ENCODE data around the gene EGLN2. TPM values are rescaled to one million over a fixed set of nuclear protein-coding genes. Genes with fewer than 3 reads are reported as not detected.

EGLN2 gene
- total RNA-seq, 1 experiment from 2014 or later = 131 TPM

- no peak overlapping the region for H3K27ac ChIP-seq (ENCODE audit: insufficient read length, low read depth, low read length)
- H3K4ac ChIP-seq (ENCODE audit: low read depth, low read length) = no peak overlapping the region
- H4K20me1 ChIP-seq (ENCODE audit: control insufficient read depth, insufficient read depth, insufficient read length) = no peaks in the 10 kb centered on the region
- no peaks in the 10 kb centered on the region for H3K9me3 ChIP-seq (ENCODE audit: control insufficient read depth, low read depth, low read length)
- Mint-ChIP-seq H3K9me3 (no peaks in the 10 kb centered on the region; a peak in 1 of 5 replicates), H3K27me3 (ENCODE audit: low read depth) (no peaks in the 10 kb centered on the region), H3K36me3 (ENCODE audit: insufficient read depth in 1 of 3, low read depth in 3 of 3) (peaks cover 2 to 9% (median 6%) of the 10 kb centered on the region in 3 experiments; a peak in 5 of 7 replicates), H3K27ac (peak overlapping the region in 1 of 3 experiments; percentile 2; a peak in 2 of 7 replicates), H3K4me3 (0 out of 5 replicates have a peak overlapping the region, but pooled peaks of 1 of the 2 experiments have one; percentile 6), H3K4me1 (peaks cover 20 to 28% of the 10 kb centered on the region in 2 experiments)
- H3K27me3 ChIP-seq (ENCODE audit: insufficient read depth, low read length) = no peaks in the 10 kb centered on the region
- WGBS (ENCODE audit: extremely low coverage, insufficient read length, low lambda C conversion rate) = no CpG with 5 or more reads among the region's 5 CpGs
- no peak overlapping the region for H3K9ac ChIP-seq (ENCODE audit: extremely low read depth, insufficient read length, low read length)
- H2BK120ac ChIP-seq (ENCODE audit: low read depth, low read length, poor library complexity, severe bottlenecking) = no peak overlapping the region
- no peak overlapping the region for H2AK5ac ChIP-seq (ENCODE audit: insufficient read length, low read length)
- no peak overlapping the region for H3K23ac ChIP-seq (ENCODE audit: insufficient read length, low read depth, low read length)
- no peak overlapping the region for H2BK20ac ChIP-seq (ENCODE audit: low read depth, low read length, poor library complexity, severe bottlenecking)
- H3K4me2 ChIP-seq (ENCODE audit: insufficient read depth, insufficient read length, low read length) = no peak overlapping the region
- H4K91ac ChIP-seq (ENCODE audit: insufficient read length, low read depth, low read length) = no peak overlapping the region
- H4K8ac ChIP-seq (replicated peaks; ENCODE audit: insufficient read length, low read depth, low read length) = no peak overlapping the region
- no peak overlapping the region for H2AFZ ChIP-seq (ENCODE audit: low read length)
- no peaks in the 10 kb centered on the region for H3K79me1 ChIP-seq (ENCODE audit: insufficient read depth, low read depth, low read length, poor library complexity, severe bottlenecking)
- no peak overlapping the region for H2BK12ac ChIP-seq (ENCODE audit: insufficient read length, low read depth, low read length)
- no peaks in the 10 kb centered on the region for H3K79me2 ChIP-seq (ENCODE audit: insufficient read depth, low read length)
- H4K5ac ChIP-seq (ENCODE audit: insufficient read length, low read depth, low read length) = no peak overlapping the region
- no peak overlapping the region for H3K56ac ChIP-seq (ENCODE audit: insufficient read length, low read depth, low read length)
- H3K4me1 ChIP-seq (ENCODE audit: insufficient read depth, low read length) = 0 out of 2 replicates have a peak, but pooled peaks cover 2% of the 10 kb centered on the region
- H3K14ac ChIP-seq (ENCODE audit: insufficient read depth, low read length) = no peak overlapping the region
- TF ChIP-seq CTCF (conservative IDR thresholded peaks at IDR 0.05) = no peak
- peaks cover 4% of the 10 kb centered on the region for H3K23me2 ChIP-seq (ENCODE audit: insufficient read length, low read depth, low read length, poor library complexity, severe bottlenecking)
- H2BK15ac ChIP-seq (ENCODE audit: low read depth, low read length) = no peak overlapping the region
- no peak overlapping the region for H3T11ph ChIP-seq (ENCODE audit: low read length)
- H2BK5ac ChIP-seq (ENCODE audit: insufficient read length, low read length) = no peak overlapping the region
- DNase-seq = no peak
- no peak overlapping the region for H3K18ac ChIP-seq (ENCODE audit: insufficient read length, low read depth, low read length)
Measured at GRCh38 chr19:40780582-40780981, 18.4 kb upstream of the EGLN2 start.
